GM12891 (cell line): ENCODE data around the gene RALGAPA2.

ENCODE experiments used
- DNase-seq: peaks from one replicate; pipeline ENCODE4 v3.0.0; 2011; ENCODE audit warnings: low spot score; ENCODE audit not compliant: insufficient read length
- FAIRE-seq: peaks from 2 replicates; lab custom pipeline; 2011; peaks lifted over from hg19 to GRCh38; lab: Jason Lieb, UNC
- PAX5 ChIP-seq: IDR thresholded peaks from 2 replicates; pipeline ENCODE4 v1.6.1; 2011; ENCODE audit warnings: low read length, moderate library complexity, mild to moderate bottlenecking; ENCODE audit not compliant: insufficient read depth, severe bottlenecking
- POLR2A ChIP-seq: IDR thresholded peaks from 2 replicates; pipeline ENCODE4 v1.6.1; 2011; ENCODE audit warnings: low read depth, low read length, control low read depth
- POLR2AphosphoS5 ChIP-seq: IDR thresholded peaks from 2 replicates; pipeline ENCODE4 v1.6.1; 2011; ENCODE audit warnings: low read depth, low read length, control low read depth
- POU2F2 ChIP-seq: IDR thresholded peaks from 2 replicates; pipeline ENCODE4 v1.6.1; 2011; ENCODE audit warnings: low read depth, mild to moderate bottlenecking, control low read depth, low read length, moderate library complexity
- SPI1 ChIP-seq: IDR thresholded peaks from 2 replicates; pipeline ENCODE4 v1.6.1; 2011; ENCODE audit warnings: low read depth, low read length, control low read depth
- TAF1 ChIP-seq: IDR thresholded peaks from 2 replicates; pipeline ENCODE4 v1.6.1; 2011; ENCODE audit warnings: low read depth, low read length, control low read depth

The RALGAPA2 gene

DNA sequence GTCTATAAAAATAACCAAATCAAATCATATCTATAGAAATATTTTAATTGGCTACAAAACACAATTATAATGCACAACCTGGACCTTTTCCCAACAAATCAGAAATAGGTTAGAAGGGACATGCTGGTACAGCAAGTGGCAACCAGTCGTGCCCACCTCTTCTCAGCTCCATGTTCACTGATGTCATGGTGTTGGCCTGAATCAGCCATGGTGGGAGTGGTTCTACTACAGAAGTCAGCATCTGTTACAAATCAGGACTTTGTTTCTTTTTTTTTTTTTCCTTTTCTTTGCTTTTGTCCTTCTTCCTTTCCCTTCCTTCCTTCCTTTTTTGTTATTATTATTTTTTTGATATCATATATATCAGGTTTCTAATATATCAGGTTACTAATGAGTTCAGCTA is 91.2 kb downstream of the RALGAPA2 start:
- DNase-seq: no peak
- TF ChIP-seq POLR2A (no peak), SPI1 (no peak), PAX5 (no peak)
- no peak for FAIRE-seq

DNA sequence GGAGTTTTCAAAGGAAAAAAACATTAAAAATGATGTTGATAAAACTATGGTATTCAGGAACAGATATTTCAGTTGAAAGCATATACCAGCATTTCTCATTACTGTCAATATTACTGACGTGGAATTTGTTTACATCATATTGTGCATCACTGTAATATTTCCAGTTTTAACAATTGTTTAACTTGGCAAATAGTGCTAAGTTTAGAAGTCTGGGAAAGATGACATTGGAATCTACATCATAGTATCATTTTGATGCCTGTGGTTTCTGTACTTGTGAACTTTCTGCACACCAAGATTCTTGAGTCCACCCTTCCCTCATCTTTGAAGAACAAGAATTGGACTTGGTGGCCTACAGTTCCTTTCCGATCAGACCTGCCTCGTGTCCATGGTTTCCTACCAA is 98.1 kb downstream of the RALGAPA2 start:
- FAIRE-seq (no peak), DNase-seq (no peak)
- TF ChIP-seq TAF1 (no peak), SPI1 (no peak)

DNA sequence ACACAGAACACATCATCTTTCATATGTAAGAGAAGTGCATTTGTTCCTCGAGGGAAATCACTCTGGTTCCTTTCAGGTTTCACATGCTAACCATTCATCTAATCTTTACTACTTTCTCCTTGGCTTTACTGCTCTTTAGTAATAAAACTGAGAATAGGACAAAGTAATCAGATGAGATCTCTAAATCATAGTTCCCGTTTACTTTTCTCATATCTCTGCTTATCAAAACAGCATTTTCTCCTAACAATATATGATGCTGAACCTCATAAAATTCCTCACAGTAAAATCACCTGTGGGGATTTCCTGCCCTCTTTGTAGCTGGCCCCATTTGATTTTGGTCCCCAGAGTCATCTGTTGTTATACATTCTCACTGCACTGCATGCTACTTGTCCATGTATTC is 100.2 kb downstream of the RALGAPA2 start:
- FAIRE-seq (no peak), DNase-seq (no peak)
- TF ChIP-seq POU2F2 (no peak), POLR2A (no peak), POLR2AphosphoS5 (no peak), TAF1 (no peak), SPI1 (no peak), PAX5 (no peak)

DNA sequence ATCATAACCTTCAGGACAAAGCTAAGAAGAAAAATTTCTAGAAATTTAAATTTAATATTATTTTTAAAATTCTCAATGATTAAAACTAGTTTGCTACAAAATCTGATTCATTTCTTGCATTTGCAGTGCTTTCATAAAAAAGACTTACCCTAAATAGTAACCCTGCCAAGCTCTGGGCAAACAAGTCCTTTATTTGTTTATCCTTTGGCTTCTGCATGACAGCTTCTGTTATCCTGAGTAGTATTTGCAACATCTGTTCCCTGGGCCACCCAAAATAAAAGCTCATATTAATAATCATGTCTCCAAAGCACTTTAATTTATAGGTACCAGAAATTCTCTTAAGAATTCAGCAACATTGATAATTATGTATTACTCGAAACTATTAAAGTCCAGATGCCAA is 101.3 kb downstream of the RALGAPA2 start:
- DNase-seq (no peak), FAIRE-seq (no peak)

DNA sequence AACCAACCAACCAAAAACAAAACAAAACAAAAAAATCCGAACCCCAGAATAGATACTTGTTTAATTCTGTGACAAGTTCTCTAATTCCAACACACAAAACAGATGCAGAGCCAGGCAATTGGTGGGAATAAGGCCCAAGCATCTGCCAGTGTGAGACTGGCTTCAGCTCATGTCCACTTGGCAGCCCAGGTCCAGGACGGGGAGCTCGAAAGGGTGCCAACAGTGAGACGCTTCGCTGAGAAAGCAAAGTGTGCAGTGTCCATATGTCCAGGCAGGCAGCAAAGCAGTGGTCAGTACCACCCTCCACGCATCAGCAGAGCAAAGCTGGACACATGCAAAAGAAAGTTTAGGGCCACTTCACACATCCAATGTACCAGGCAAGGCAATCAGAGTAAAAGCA is 102.9 kb downstream of the RALGAPA2 start:
- TF ChIP-seq POLR2A (no peak), POLR2AphosphoS5 (no peak), SPI1 (no peak), TAF1 (no peak), POU2F2 (no peak), PAX5 (no peak)
- no peak for DNase-seq
- no peak for FAIRE-seq

More for the DNA sequence above, 101.3 kb downstream of the RALGAPA2 start:
- TF ChIP-seq SPI1 (no peak), POU2F2 (no peak), TAF1 (no peak), PAX5 (no peak), POLR2AphosphoS5 (no peak), POLR2A (no peak)

DNA sequence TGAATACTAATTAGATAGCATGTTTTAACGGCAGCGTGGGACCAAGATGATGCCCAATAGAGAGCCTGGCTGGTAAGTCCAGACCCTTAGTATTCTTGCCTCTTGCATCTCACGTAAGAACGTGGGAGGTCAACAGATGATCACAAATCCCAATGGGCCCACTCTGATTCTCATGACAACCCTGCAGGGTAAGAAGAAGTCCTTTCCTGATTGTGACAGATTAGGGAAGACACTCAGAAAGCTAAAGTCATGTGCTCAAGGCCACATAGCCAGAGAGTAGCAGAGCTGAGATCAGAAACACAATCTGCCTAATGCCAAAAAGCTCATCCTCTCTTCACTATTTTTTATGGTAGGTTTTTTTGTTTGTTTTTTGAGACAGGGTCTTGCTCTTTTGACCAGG is 103.8 kb downstream of the RALGAPA2 start:
- TF ChIP-seq TAF1 (no peak), POLR2A (no peak), PAX5 (no peak), POLR2AphosphoS5 (no peak), POU2F2 (no peak), SPI1 (no peak)
- no peak for FAIRE-seq
- no peak for DNase-seq

DNA sequence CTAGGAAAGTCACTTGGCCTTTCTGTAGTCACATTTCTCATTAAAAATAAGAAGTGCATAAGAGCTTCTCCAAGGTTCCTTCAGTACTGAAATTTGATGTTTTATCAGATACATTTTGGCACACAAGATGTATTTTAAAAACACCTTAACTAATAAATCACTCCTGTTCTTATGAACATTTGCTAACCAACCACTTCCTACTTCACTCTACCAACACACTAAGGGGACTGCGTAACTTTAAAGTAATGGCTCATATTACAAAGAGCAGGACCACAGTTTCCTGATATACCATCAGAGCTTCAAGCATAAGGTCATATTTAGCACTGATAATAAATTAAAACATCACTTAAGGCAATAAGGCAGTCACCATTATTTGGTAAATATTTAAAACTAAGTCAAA is 104.4 kb downstream of the RALGAPA2 start:
- TF ChIP-seq POLR2A (no peak), POU2F2 (no peak), TAF1 (no peak), POLR2AphosphoS5 (no peak), PAX5 (no peak), SPI1 (no peak)
- FAIRE-seq (no peak), DNase-seq (no peak)

DNA sequence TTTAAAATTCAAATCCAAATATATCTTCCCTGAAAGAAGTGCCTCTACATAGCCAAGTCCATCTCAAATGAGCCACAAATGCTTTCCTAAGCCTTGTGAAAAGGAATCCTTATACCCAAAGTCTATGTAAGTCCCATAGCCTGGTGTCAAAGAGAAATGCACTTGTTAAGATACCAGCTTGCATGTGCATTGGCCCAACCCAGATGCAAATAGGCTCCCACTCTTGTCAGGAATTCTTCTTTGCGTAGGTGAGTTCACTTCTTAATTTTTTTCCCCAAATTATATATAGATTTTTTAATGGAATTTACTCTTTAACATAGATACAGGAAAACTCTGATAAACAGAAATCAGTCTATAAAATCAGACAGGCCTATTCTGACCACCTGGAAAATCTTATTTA is 105.6 kb downstream of the RALGAPA2 start:
- DNase-seq (no peak), FAIRE-seq (no peak)
- TF ChIP-seq SPI1: no peak

DNA sequence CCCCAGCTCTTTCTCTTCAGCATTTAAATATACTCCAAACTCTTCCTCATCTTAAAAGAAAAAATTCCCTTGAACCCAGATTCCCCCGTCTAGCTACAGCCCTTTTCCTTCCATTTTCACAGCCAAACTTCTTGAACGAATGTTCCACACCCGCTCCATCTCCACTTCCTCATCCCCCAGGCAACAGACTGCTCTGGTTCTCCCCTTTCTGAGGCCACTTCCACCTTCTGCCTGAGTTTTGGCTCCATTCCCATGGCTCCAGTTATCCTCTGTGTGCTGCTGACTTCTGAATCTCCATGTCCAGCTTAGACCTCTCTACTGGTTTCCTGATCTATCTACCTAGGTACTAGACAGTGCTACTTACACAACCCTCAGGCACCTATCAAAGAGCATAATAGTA is 106.4 kb downstream of the RALGAPA2 start:
- FAIRE-seq (no peak), DNase-seq (no peak)
- TF ChIP-seq POLR2AphosphoS5 (no peak), POLR2A (no peak), SPI1 (no peak), PAX5 (no peak), TAF1 (no peak)

DNA sequence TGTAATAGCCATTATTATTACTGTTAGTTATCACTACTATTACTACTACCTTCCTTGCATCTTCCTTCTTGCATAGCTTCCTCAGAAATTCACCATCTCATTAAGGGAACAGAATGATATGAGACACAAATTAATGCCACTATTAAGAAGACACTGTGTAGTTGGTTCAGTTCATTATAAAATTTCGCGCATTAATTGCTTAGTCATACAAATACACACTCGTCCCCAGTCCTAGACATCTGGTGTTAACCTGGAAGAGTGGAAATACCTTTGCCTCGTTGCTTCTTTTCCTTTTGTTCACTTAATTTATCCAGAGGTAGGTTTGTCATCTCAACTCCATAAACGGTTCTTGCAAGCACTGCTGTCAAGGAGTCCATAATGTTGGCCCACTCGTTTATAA is 107.5 kb downstream of the RALGAPA2 start:
- TF ChIP-seq POLR2A: no peak
- no peak for TF ChIP-seq POLR2AphosphoS5
- no peak for TF ChIP-seq POU2F2
- FAIRE-seq (no peak), DNase-seq (no peak)

DNA sequence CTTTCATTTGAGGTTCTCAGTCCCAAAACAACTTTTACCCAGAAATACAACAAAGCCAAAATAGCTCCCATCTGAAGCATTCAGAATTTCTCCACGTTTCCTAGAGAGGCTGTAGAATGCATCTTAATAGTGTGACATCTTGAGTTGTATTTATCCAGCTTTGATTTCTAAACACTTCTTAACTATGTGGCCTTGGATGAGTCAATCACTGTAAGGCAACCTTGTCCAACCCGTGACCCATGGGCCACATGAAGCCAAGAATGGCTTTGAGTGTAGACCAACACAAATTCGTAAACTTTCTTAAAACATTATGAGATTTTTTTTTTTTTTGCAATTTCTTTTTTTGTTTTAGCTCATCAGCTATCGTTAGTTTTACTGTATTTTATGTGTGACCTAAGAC is 108.1 kb downstream of the RALGAPA2 start:
- no peak for TF ChIP-seq POLR2AphosphoS5
- no peak for TF ChIP-seq POLR2A
- TF ChIP-seq PAX5: no peak
- no peak for TF ChIP-seq TAF1
- no peak for TF ChIP-seq SPI1
- TF ChIP-seq POU2F2: no peak
- FAIRE-seq (peak; percentile 64), DNase-seq (no peak)
